ENCODE data around the gene RAB29.

DNA sequence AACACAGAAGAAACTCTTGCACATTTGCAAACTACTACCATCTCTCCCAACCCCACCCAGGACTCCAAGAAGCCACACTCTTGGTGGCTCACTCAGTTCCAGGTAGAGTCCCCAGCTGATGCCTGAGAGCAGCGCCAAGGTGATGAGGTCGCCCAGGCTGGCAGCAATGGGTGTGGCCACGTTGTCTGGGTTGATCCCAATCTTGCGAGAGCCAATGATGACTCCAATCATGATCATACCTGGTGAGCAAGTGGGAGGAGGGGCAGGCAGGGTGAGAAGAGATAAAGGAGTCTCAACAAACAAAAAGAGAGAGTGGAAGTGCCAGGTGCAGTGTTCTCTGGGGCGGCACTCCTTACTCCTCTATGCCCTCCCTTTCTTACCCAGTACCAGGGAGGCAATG is 23.3 kb upstream of the RAB29 start:
- no peak for TF ChIP-seq RORB (CRISPR knock-in tag; IDR thresholded peaks at IDR 0.05)
- TF ChIP-seq, protein P1, sequence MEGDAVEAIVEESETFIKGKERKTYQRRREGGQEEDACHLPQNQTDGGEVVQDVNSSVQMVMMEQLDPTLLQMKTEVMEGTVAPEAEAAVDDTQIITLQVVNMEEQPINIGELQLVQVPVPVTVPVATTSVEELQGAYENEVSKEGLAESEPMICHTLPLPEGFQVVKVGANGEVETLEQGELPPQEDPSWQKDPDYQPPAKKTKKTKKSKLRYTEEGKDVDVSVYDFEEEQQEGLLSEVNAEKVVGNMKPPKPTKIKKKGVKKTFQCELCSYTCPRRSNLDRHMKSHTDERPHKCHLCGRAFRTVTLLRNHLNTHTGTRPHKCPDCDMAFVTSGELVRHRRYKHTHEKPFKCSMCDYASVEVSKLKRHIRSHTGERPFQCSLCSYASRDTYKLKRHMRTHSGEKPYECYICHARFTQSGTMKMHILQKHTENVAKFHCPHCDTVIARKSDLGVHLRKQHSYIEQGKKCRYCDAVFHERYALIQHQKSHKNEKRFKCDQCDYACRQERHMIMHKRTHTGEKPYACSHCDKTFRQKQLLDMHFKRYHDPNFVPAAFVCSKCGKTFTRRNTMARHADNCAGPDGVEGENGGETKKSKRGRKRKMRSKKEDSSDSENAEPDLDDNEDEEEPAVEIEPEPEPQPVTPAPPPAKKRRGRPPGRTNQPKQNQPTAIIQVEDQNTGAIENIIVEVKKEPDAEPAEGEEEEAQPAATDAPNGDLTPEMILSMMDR (IDR thresholded peaks at IDR 0.05) = no peak
- TF ChIP-seq ZNF263 (CRISPR knock-in tag; IDR thresholded peaks at IDR 0.05; ENCODE audit: low read depth) = no peak
- TF ChIP-seq, protein P2, sequence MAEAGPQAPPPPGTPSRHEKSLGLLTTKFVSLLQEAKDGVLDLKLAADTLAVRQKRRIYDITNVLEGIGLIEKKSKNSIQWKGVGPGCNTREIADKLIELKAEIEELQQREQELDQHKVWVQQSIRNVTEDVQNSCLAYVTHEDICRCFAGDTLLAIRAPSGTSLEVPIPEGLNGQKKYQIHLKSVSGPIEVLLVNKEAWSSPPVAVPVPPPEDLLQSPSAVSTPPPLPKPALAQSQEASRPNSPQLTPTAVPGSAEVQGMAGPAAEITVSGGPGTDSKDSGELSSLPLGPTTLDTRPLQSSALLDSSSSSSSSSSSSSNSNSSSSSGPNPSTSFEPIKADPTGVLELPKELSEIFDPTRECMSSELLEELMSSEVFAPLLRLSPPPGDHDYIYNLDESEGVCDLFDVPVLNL (CRISPR knock-in tag; IDR thresholded peaks at IDR 0.05; ENCODE audit: borderline replicate concordance, low read depth) = no peak
- TF ChIP-seq, protein P3, sequence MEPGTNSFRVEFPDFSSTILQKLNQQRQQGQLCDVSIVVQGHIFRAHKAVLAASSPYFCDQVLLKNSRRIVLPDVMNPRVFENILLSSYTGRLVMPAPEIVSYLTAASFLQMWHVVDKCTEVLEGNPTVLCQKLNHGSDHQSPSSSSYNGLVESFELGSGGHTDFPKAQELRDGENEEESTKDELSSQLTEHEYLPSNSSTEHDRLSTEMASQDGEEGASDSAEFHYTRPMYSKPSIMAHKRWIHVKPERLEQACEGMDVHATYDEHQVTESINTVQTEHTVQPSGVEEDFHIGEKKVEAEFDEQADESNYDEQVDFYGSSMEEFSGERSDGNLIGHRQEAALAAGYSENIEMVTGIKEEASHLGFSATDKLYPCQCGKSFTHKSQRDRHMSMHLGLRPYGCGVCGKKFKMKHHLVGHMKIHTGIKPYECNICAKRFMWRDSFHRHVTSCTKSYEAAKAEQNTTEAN (CRISPR knock-in tag; IDR thresholded peaks at IDR 0.05) = no peak
- TF ChIP-seq ZNF317 (CRISPR knock-in tag; IDR thresholded peaks at IDR 0.05; ENCODE audit: borderline replicate concordance, low read depth) = no peak
- no peak for TF ChIP-seq TCF7 (CRISPR knock-in tag; IDR thresholded peaks at IDR 0.05; ENCODE audit: low read depth)
- TF ChIP-seq TEAD1 (CRISPR knock-in tag; IDR thresholded peaks at IDR 0.05) = no peak
- TF ChIP-seq, protein P4, sequence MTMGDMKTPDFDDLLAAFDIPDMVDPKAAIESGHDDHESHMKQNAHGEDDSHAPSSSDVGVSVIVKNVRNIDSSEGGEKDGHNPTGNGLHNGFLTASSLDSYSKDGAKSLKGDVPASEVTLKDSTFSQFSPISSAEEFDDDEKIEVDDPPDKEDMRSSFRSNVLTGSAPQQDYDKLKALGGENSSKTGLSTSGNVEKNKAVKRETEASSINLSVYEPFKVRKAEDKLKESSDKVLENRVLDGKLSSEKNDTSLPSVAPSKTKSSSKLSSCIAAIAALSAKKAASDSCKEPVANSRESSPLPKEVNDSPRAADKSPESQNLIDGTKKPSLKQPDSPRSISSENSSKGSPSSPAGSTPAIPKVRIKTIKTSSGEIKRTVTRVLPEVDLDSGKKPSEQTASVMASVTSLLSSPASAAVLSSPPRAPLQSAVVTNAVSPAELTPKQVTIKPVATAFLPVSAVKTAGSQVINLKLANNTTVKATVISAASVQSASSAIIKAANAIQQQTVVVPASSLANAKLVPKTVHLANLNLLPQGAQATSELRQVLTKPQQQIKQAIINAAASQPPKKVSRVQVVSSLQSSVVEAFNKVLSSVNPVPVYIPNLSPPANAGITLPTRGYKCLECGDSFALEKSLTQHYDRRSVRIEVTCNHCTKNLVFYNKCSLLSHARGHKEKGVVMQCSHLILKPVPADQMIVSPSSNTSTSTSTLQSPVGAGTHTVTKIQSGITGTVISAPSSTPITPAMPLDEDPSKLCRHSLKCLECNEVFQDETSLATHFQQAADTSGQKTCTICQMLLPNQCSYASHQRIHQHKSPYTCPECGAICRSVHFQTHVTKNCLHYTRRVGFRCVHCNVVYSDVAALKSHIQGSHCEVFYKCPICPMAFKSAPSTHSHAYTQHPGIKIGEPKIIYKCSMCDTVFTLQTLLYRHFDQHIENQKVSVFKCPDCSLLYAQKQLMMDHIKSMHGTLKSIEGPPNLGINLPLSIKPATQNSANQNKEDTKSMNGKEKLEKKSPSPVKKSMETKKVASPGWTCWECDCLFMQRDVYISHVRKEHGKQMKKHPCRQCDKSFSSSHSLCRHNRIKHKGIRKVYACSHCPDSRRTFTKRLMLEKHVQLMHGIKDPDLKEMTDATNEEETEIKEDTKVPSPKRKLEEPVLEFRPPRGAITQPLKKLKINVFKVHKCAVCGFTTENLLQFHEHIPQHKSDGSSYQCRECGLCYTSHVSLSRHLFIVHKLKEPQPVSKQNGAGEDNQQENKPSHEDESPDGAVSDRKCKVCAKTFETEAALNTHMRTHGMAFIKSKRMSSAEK (CRISPR knock-in tag; IDR thresholded peaks at IDR 0.05; ENCODE audit: borderline replicate concordance) = no peak

All from WTC11 (cell line).